ENCODE measurements around the gene TRIM28.

GRCh38 chr19:58529405-58529804, 14.5 kb upstream of the TRIM28 start:
- TF ChIP-seq, protein P1, sequence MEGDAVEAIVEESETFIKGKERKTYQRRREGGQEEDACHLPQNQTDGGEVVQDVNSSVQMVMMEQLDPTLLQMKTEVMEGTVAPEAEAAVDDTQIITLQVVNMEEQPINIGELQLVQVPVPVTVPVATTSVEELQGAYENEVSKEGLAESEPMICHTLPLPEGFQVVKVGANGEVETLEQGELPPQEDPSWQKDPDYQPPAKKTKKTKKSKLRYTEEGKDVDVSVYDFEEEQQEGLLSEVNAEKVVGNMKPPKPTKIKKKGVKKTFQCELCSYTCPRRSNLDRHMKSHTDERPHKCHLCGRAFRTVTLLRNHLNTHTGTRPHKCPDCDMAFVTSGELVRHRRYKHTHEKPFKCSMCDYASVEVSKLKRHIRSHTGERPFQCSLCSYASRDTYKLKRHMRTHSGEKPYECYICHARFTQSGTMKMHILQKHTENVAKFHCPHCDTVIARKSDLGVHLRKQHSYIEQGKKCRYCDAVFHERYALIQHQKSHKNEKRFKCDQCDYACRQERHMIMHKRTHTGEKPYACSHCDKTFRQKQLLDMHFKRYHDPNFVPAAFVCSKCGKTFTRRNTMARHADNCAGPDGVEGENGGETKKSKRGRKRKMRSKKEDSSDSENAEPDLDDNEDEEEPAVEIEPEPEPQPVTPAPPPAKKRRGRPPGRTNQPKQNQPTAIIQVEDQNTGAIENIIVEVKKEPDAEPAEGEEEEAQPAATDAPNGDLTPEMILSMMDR (conservative IDR thresholded peaks at IDR 0.05; ENCODE audit: low read depth, low read length): no peak
- TF ChIP-seq EZH2 (IDR thresholded peaks at IDR 0.05; ENCODE audit: borderline replicate concordance, low read depth, low read length, poor library complexity, severe bottlenecking): no peak
